Ectodermal cell (in vitro differentiated cells): ENCODE data around the gene NCF1.
"Not testable (repeated sequence)": the region's sequence is repeated elsewhere in the genome, so short reads cannot be mapped to it uniquely, and the experiment has no call there.

Source experiments
- H3K27ac ChIP-seq: 2 replicates; pipeline ENCODE4 v1.7.0; 2013; ENCODE audit warnings: mild to moderate bottlenecking, low read depth, low read length; ENCODE audit not compliant: insufficient read depth, poor library complexity, severe bottlenecking
- H3K27me3 ChIP-seq: 2 replicates; pipeline ENCODE4 v1.7.0; 2013; ENCODE audit warnings: mild to moderate bottlenecking, low read length; ENCODE audit not compliant: insufficient read depth, control insufficient read depth, poor library complexity, severe bottlenecking
- H3K36me3 ChIP-seq: one replicate; pipeline ENCODE4 v1.7.0; 2013; ENCODE audit warnings: low read length; ENCODE audit not compliant: control insufficient read depth, insufficient read depth
- H3K4me1 ChIP-seq: one replicate; pipeline ENCODE4 v1.7.0; 2013; ENCODE audit warnings: low read length; ENCODE audit not compliant: control insufficient read depth, insufficient read depth
- H3K4me3 ChIP-seq: 2 replicates; pipeline ENCODE4 v1.7.0; 2013; ENCODE audit warnings: low read depth, low read length, control low read depth; ENCODE audit not compliant: insufficient read depth
- H3K9me3 ChIP-seq: 2 replicates; pipeline ENCODE4 v1.7.0; 2013; ENCODE audit warnings: mild to moderate bottlenecking, low read length, moderate library complexity; ENCODE audit not compliant: control insufficient read depth
- WGBS, 2 experiments: methylation state at CpG; one replicate each; pipeline ENCODE4 v1.1.7; 2013; ENCODE audit warnings: missing lambda C conversion rate in 2 of 2; 5-methylcytosine and 5-hydroxymethylcytosine counted together

Gene NCF1

GRCh38 chr7:74758268-74758667 is 15.5 kb upstream of the NCF1 start:
- H3K4me1 ChIP-seq, H3K36me3 ChIP-seq, H3K4me3 ChIP-seq, H3K27ac ChIP-seq, H3K27me3 ChIP-seq, H3K9me3 ChIP-seq: not testable (repeated sequence)
- no CpG with 5 or more reads among the region's 7 CpGs for WGBS, 2 experiments

GRCh38 chr7:74758982-74759381 is 14.8 kb upstream of the NCF1 start:
- H3K36me3 ChIP-seq, H3K4me3 ChIP-seq, H3K27ac ChIP-seq, H3K27me3 ChIP-seq, H3K9me3 ChIP-seq, H3K4me1 ChIP-seq: not testable (repeated sequence)
- WGBS, 2 experiments = no CpG with 5 or more reads among the region's 3 CpGs

- H3K4me3 ChIP-seq, H3K4me1 ChIP-seq, H3K9me3 ChIP-seq, H3K36me3 ChIP-seq, H3K27me3 ChIP-seq, H3K27ac ChIP-seq: not testable (repeated sequence)
- no CpG with 5 or more reads among the region's 17 CpGs for WGBS, 2 experiments
These were observed 8.4 kb upstream of the NCF1 start for GRCh38 chr7:74765205-74765918.

- not testable (repeated sequence) for H3K27me3 ChIP-seq, H3K9me3 ChIP-seq, H3K4me3 ChIP-seq, H3K27ac ChIP-seq, H3K36me3 ChIP-seq, H3K4me1 ChIP-seq
- no CpG with 5 or more reads among the region's 7 CpGs for WGBS, 2 experiments
These were observed 7.3 kb upstream of the NCF1 start for GRCh38 chr7:74766509-74766908.

GRCh38 chr7:74766991-74767390 is 6.8 kb upstream of the NCF1 start:
- H3K36me3 ChIP-seq, H3K27ac ChIP-seq, H3K9me3 ChIP-seq, H3K4me3 ChIP-seq, H3K4me1 ChIP-seq, H3K27me3 ChIP-seq: not testable (repeated sequence)
- 88 to 93% methylated on average over 8 of the region's 10 CpGs for WGBS, 2 experiments

GRCh38 chr7:74770062-74770461 is 3.7 kb upstream of the NCF1 start:
- not testable (repeated sequence) for H3K27me3 ChIP-seq, H3K36me3 ChIP-seq, H3K27ac ChIP-seq, H3K9me3 ChIP-seq, H3K4me1 ChIP-seq, H3K4me3 ChIP-seq
- WGBS, 2 experiments = 94 to 96% methylated on average over 4 of the region's 7 CpGs

GRCh38 chr7:74772093-74772492 is 1.7 kb upstream of the NCF1 start:
- not testable (repeated sequence) for H3K4me3 ChIP-seq, H3K27ac ChIP-seq, H3K36me3 ChIP-seq, H3K27me3 ChIP-seq, H3K9me3 ChIP-seq, H3K4me1 ChIP-seq
- WGBS, 2 experiments = 85 to 89% methylated on average over 6 of the region's 6 CpGs

- H3K9me3 ChIP-seq, H3K27ac ChIP-seq, H3K27me3 ChIP-seq, H3K36me3 ChIP-seq, H3K4me1 ChIP-seq, H3K4me3 ChIP-seq: not testable (repeated sequence)
- WGBS, 2 experiments = no CpG with 5 or more reads among the region's 6 CpGs
These were observed 1.3 kb downstream of the NCF1 start for GRCh38 chr7:74775111-74775510.

- not testable (repeated sequence) for H3K27me3 ChIP-seq, H3K9me3 ChIP-seq, H3K4me1 ChIP-seq, H3K4me3 ChIP-seq, H3K27ac ChIP-seq, H3K36me3 ChIP-seq
- 86 to 100% methylated on average over 4 to 10 of the region's 17 CpGs for WGBS, 2 experiments
These were observed 5.2 kb downstream of the NCF1 start for GRCh38 chr7:74779053-74779452.

- H3K4me1 ChIP-seq, H3K36me3 ChIP-seq, H3K27me3 ChIP-seq, H3K4me3 ChIP-seq, H3K9me3 ChIP-seq, H3K27ac ChIP-seq: not testable (repeated sequence)
- 84 to 91% methylated on average over 4 of the region's 6 CpGs for WGBS, 2 experiments
These were observed 7.9 kb downstream of the NCF1 start for GRCh38 chr7:74781746-74782145.

GRCh38 chr7:74783595-74783994 is 9.8 kb downstream of the NCF1 start:
- H3K4me3 ChIP-seq, H3K27me3 ChIP-seq, H3K36me3 ChIP-seq, H3K9me3 ChIP-seq, H3K4me1 ChIP-seq, H3K27ac ChIP-seq: not testable (repeated sequence)
- 84 to 87% methylated on average over 4 of the region's 5 CpGs for WGBS, 2 experiments
